HEK293T (cell line): Measurements from ENCODE around the gene OSTM1.

Experiments used
- ARNT ChIP-seq: fragments of 450-650 bp; IDR thresholded peaks from 2 replicates; pipeline ENCODE4 v1.6.1; 2017; ENCODE audit warnings: mild to moderate bottlenecking
- BHLHE40 ChIP-seq: fragments of 450-650 bp; IDR thresholded peaks from 2 replicates; pipeline ENCODE4 v1.6.1; 2016; ENCODE audit warnings: mild to moderate bottlenecking, moderate library complexity, borderline replicate concordance
- ELF4 ChIP-seq: fragments of 450-650 bp; IDR thresholded peaks from 2 replicates; pipeline ENCODE4 v1.6.1; 2017; ENCODE audit warnings: antibody characterized with exemption
- FOXA1 ChIP-seq: fragments of 450-650 bp; IDR thresholded peaks from 2 replicates; pipeline ENCODE4 v1.6.1; 2016; ENCODE audit warnings: mild to moderate bottlenecking
- L3MBTL2 ChIP-seq: fragments of 450-650 bp; conservative IDR thresholded peaks from 2 replicates; pipeline ENCODE4 v1.6.1; 2016; ENCODE audit warnings: mild to moderate bottlenecking
- SP1 ChIP-seq: fragments of 450-650 bp; IDR thresholded peaks from 2 replicates; pipeline ENCODE4 v1.6.1; 2017
- SUZ12 ChIP-seq: fragments of 450-650 bp; IDR thresholded peaks from 2 replicates; pipeline ENCODE4 v1.6.1; 2016; ENCODE audit warnings: mild to moderate bottlenecking
- TF ChIP-seq, protein P1 (sequence below): fragments of 450-650 bp; IDR thresholded peaks from 2 replicates; pipeline ENCODE4 v1.6.1; 2016

GRCh38 chr6:108120311-108120710 is 45.8 kb upstream of the OSTM1 start:
- TF ChIP-seq, protein P1, sequence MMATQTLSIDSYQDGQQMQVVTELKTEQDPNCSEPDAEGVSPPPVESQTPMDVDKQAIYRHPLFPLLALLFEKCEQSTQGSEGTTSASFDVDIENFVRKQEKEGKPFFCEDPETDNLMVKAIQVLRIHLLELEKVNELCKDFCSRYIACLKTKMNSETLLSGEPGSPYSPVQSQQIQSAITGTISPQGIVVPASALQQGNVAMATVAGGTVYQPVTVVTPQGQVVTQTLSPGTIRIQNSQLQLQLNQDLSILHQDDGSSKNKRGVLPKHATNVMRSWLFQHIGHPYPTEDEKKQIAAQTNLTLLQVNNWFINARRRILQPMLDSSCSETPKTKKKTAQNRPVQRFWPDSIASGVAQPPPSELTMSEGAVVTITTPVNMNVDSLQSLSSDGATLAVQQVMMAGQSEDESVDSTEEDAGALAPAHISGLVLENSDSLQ, result no peak
- no peak for TF ChIP-seq SUZ12
- TF ChIP-seq ARNT, result no peak
- TF ChIP-seq BHLHE40, result no peak
- no peak for TF ChIP-seq FOXA1
- no peak for TF ChIP-seq L3MBTL2
- no peak for TF ChIP-seq SP1
- TF ChIP-seq ELF4, result no peak
